Panc1 (cell line): ENCODE measurements around the gene ITPR2. TPM values are rescaled to one million over a fixed set of nuclear protein-coding genes. Genes with fewer than 3 reads are reported as not detected.

Experiments used
- ATAC-seq: fragments of 200-7000 bp; cut with Tn5 transposase; 2 replicates; pipeline ENCODE4 v1.9.1; 2020; ENCODE audit warnings: mild to moderate bottlenecking, moderate library complexity
- BruUV-seq: library from RNA; stranded (reverse); fragments of 400-500 nt; replicated peaks from 2 replicates; lab custom pipeline; 2021; lab: Mats Ljungman, UMichigan
- CTCF ChIA-PET: fragments of 300-600 bp; sonication (Branson Sonifier 250); formaldehyde crosslinking; loops from one replicate; lab custom pipeline; 2022; ENCODE audit warnings: antibody characterized with exemption; lab: Charles Lee
- POLR2A ChIA-PET: fragments of 300-600 bp; sonication (Branson Sonifier 250); formaldehyde crosslinking; loops from one replicate; lab custom pipeline; 2022; ENCODE audit warnings: antibody characterized with exemption; lab: Charles Lee
- DNase-seq: peaks from one replicate; pipeline ENCODE4 v3.0.0-alpha.2; 2010; ENCODE audit warnings: low read depth, low spot score
- H3K27ac ChIP-seq: 2 replicates; pipeline ENCODE4 v1.5.1; 2011; ENCODE audit warnings: mild to moderate bottlenecking, low read length, inconsistent platforms
- H3K27me3 ChIP-seq: fragments of 200-500 bp; sonication (Bioruptor generic); 2 replicates; pipeline ENCODE4 v1.6.0; 2014; ENCODE audit warnings: low read length, inconsistent platforms; ENCODE audit not compliant: control insufficient read depth, insufficient read depth
- H3K36me3 ChIP-seq: fragments of 200-500 bp; sonication (Bioruptor generic); 2 replicates; pipeline ENCODE4 v1.5.1; 2014; ENCODE audit warnings: inconsistent platforms, mild to moderate bottlenecking, low read length, moderate library complexity; ENCODE audit not compliant: control insufficient read depth, insufficient read depth
- H3K4me1 ChIP-seq: 2 replicates; pipeline ENCODE4 v1.5.1; 2011; ENCODE audit warnings: inconsistent platforms, mild to moderate bottlenecking, low read length, moderate library complexity; ENCODE audit not compliant: control insufficient read depth, insufficient read depth
- H3K4me3 ChIP-seq, 2 experiments: 2 replicates each; pipeline ENCODE4 v1.5.1; 2011 to 2012; ENCODE audit warnings: low read depth in 2 of 2, low read length in 2 of 2, mild to moderate bottlenecking in 2 of 2, inconsistent platforms in 1 of 2, moderate library complexity in 1 of 2
- H3K9me3 ChIP-seq: fragments of 200-500 bp; sonication (Bioruptor generic); 2 replicates; pipeline ENCODE4 v1.5.1; 2014; ENCODE audit warnings: low read depth, mild to moderate bottlenecking, inconsistent platforms, low read length, moderate library complexity; ENCODE audit not compliant: control insufficient read depth, insufficient read depth
- POLR2AphosphoS5 ChIP-seq: IDR thresholded peaks from 2 replicates; pipeline ENCODE4 v1.6.1; 2012; ENCODE audit warnings: mild to moderate bottlenecking, low read depth, low read length, moderate library complexity
- SIN3A ChIP-seq: IDR thresholded peaks from 2 replicates; pipeline ENCODE4 v1.6.1; 2012; ENCODE audit warnings: low read depth, mild to moderate bottlenecking, low read length, moderate library complexity, borderline replicate concordance; ENCODE audit not compliant: insufficient read depth
- TCF7L2 ChIP-seq: IDR thresholded peaks from 2 replicates; pipeline ENCODE4 v1.6.1; 2011; ENCODE audit warnings: mild to moderate bottlenecking, low read depth, low read length, inconsistent platforms
- in situ Hi-C: cut with HindIII; loops from 2 replicates; pipeline ENCODE4 v1.10.0; 2016; ENCODE audit warnings: low sequenced_read_pairs, low pct_unique_long_range_greater_than_20kb
- intact Hi-C: fragments of 100-400 bp; cut with micrococcal nuclease; formaldehyde crosslinking; loops from one replicate; pipeline ENCODE4 v1.10.0; 2022; ENCODE audit not compliant: unreplicated experiment
- total RNA-seq: library from RNA; stranded (reverse); gene quantifications from one replicate; pipeline ENCODE4 v1.2.1, GENCODE V29; 2021; ENCODE audit not compliant: unreplicated experiment
- TF ChIP-seq, protein P1 (sequence below): fragments of 450-650 bp; IDR thresholded peaks from 2 replicates; pipeline ENCODE4 v1.5.1; 2017; ENCODE audit warnings: mild to moderate bottlenecking
- TF ChIP-seq, protein P2 (sequence below), 2 experiments: IDR thresholded peaks; 2 replicates each; pipeline ENCODE4 v1.6.1; 2011 to 2012; ENCODE audit warnings: low read depth in 2 of 2, control low read depth in 1 of 2, low read length in 1 of 2, mild to moderate bottlenecking in 1 of 2, moderate library complexity in 1 of 2; ENCODE audit not compliant: insufficient read depth in 1 of 2

The ITPR2 gene
- total RNA-seq, 1 experiment from 2014 or later: 41.8 TPM

DNA sequence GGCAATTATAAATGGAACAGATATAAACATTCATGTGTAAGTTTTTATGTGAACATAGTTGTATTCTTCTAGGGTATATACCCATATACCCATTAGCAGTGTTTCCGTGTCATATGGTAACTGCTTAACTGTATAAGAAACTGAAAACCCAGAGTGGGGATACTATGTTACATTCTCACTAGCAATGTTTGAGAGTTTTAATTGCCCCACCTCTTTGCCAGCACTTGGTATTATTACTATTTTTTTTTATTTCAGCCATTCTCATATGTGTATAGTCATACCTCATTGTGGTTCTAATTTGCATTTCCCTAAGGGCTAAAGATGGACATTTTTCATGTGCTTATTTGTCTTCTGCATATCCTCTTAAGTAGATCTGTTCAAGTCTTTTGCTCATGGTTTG, 28.7 kb upstream of the ITPR2 start:
- no peak for TF ChIP-seq TCF7L2
- TF ChIP-seq POLR2AphosphoS5: no peak
- TF ChIP-seq, protein P1, sequence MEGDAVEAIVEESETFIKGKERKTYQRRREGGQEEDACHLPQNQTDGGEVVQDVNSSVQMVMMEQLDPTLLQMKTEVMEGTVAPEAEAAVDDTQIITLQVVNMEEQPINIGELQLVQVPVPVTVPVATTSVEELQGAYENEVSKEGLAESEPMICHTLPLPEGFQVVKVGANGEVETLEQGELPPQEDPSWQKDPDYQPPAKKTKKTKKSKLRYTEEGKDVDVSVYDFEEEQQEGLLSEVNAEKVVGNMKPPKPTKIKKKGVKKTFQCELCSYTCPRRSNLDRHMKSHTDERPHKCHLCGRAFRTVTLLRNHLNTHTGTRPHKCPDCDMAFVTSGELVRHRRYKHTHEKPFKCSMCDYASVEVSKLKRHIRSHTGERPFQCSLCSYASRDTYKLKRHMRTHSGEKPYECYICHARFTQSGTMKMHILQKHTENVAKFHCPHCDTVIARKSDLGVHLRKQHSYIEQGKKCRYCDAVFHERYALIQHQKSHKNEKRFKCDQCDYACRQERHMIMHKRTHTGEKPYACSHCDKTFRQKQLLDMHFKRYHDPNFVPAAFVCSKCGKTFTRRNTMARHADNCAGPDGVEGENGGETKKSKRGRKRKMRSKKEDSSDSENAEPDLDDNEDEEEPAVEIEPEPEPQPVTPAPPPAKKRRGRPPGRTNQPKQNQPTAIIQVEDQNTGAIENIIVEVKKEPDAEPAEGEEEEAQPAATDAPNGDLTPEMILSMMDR: no peak
- no peak for TF ChIP-seq SIN3A
- TF ChIP-seq, protein P2, sequence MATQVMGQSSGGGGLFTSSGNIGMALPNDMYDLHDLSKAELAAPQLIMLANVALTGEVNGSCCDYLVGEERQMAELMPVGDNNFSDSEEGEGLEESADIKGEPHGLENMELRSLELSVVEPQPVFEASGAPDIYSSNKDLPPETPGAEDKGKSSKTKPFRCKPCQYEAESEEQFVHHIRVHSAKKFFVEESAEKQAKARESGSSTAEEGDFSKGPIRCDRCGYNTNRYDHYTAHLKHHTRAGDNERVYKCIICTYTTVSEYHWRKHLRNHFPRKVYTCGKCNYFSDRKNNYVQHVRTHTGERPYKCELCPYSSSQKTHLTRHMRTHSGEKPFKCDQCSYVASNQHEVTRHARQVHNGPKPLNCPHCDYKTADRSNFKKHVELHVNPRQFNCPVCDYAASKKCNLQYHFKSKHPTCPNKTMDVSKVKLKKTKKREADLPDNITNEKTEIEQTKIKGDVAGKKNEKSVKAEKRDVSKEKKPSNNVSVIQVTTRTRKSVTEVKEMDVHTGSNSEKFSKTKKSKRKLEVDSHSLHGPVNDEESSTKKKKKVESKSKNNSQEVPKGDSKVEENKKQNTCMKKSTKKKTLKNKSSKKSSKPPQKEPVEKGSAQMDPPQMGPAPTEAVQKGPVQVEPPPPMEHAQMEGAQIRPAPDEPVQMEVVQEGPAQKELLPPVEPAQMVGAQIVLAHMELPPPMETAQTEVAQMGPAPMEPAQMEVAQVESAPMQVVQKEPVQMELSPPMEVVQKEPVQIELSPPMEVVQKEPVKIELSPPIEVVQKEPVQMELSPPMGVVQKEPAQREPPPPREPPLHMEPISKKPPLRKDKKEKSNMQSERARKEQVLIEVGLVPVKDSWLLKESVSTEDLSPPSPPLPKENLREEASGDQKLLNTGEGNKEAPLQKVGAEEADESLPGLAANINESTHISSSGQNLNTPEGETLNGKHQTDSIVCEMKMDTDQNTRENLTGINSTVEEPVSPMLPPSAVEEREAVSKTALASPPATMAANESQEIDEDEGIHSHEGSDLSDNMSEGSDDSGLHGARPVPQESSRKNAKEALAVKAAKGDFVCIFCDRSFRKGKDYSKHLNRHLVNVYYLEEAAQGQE (IDR thresholded peaks at IDR 0.05; ENCODE audit: insufficient read depth in 1 of 2, low read depth in 2 of 2, low read length in 1 of 2): no peak
- ChIA-PET CTCF (no interaction called here), POLR2A (no interaction called here)
- H3K4me1 ChIP-seq: no peaks in the 10 kb centered on the region
- ATAC-seq (no peak), DNase-seq (no peak)
- intact Hi-C loops: no loop called here
- no peak overlapping the region for H3K27ac ChIP-seq
- no TSS peak for BruUV-seq
- in situ Hi-C loops: no loop called here
- H3K9me3 ChIP-seq: no peaks in the 10 kb centered on the region
- peaks cover 4% of the 10 kb centered on the region; the same call in 1 of the 2 replicates for H3K27me3 ChIP-seq
- H3K4me3 ChIP-seq: no peak overlapping the region
- no peaks in the 10 kb centered on the region for H3K36me3 ChIP-seq

DNA sequence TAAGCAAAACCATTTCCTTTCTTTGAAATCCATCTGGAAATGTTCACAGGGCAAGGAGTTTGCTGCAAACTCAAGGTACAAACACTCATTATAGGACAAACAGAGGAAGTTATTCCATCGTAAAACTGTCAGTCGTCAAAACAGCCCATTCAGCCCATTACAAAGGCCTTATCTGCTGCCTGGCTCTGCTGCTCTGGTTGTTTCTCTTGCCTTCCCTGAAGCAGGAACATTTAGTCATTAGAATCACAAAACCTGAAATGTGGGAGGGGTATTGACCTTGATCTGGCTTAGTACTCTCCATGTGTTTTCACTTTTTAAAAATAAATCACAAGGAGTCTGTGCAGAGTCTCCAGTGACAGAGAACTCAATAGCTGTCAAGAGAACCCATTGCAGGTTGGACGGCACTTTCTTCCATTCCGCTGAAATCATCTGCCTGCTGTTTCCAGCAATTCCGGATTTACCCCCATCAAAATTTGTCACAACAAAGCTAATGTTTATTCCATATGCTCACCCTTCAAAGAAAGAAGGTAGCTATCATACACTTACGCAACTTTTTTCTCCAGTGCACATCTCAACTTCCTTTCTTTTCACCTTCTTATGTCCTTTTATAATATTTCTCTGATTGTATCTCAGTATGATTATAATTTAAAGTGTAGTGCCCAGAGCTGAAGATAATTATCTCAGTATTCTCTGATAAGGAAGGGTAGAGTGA, 24.6 kb upstream of the ITPR2 start:
- intact Hi-C loops (loop anchor here (10.0 kb wide), 1 partner anchor 67 kb away; no protein-coding TSS in a partner anchor), in situ Hi-C loops (no loop called here)
- no peak for ATAC-seq
- no peak for DNase-seq
- peaks cover 3% of the 10 kb centered on the region; the same call in 1 of the 2 replicates for H3K4me1 ChIP-seq
- CTCF ChIA-PET: no interaction called here
- H3K27ac ChIP-seq: no peak overlapping the region
- no peaks in the 10 kb centered on the region for H3K9me3 ChIP-seq
- H3K36me3 ChIP-seq: no peaks in the 10 kb centered on the region
- TF ChIP-seq, protein P1: no peak
- no peak for TF ChIP-seq POLR2AphosphoS5
- no peak overlapping the region for H3K4me3 ChIP-seq
- BruUV-seq: no TSS peak
- POLR2A ChIA-PET: interaction anchor here (0.6 kb wide), 2 partner anchors 42 to 736 kb away, joined by 4 to 13 read pairs; no protein-coding TSS in a partner anchor
- H3K27me3 ChIP-seq: peaks cover 4% of the 10 kb centered on the region; the same call in 1 of the 2 replicates
